ENCODE results near the gene CRELD2. TPM values are rescaled to one million over a fixed set of nuclear protein-coding genes. Genes with fewer than 3 reads are reported as not detected.
A peak's percentile ranks its signal among the peaks of the same experiment; 100 is the strongest.

CRELD2 gene
- total and polyA plus RNA-seq, 2 of the 13 experiments (the other 11 are each of a cell fraction or from before 2014, with no cell fraction given) = 17.2 to 44.7 TPM

- no peak for TF ChIP-seq ZBTB46 (CRISPR knock-in tag; IDR thresholded peaks at IDR 0.05; ENCODE audit: borderline replicate concordance)
- no peak for TF ChIP-seq ISL2 (CRISPR knock-in tag; IDR thresholded peaks at IDR 0.05)
- TF ChIP-seq, protein P1, sequence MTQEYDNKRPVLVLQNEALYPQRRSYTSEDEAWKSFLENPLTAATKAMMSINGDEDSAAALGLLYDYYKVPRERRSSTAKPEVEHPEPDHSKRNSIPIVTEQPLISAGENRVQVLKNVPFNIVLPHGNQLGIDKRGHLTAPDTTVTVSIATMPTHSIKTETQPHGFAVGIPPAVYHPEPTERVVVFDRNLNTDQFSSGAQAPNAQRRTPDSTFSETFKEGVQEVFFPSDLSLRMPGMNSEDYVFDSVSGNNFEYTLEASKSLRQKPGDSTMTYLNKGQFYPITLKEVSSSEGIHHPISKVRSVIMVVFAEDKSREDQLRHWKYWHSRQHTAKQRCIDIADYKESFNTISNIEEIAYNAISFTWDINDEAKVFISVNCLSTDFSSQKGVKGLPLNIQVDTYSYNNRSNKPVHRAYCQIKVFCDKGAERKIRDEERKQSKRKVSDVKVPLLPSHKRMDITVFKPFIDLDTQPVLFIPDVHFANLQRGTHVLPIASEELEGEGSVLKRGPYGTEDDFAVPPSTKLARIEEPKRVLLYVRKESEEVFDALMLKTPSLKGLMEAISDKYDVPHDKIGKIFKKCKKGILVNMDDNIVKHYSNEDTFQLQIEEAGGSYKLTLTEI (CRISPR knock-in tag; conservative IDR thresholded peaks at IDR 0.05) = no peak
- no peak for TF ChIP-seq HCFC1 (IDR thresholded peaks at IDR 0.05; ENCODE audit: low read depth, low read length)
- no peak for TF ChIP-seq HMGA1 (CRISPR knock-in tag; conservative IDR thresholded peaks at IDR 0.05)
Measured at GRCh38 chr22:49926916-49927315, 8.5 kb downstream of the CRELD2 start (continued).

GRCh38 chr22:49927483-49928184 is 9.2 kb downstream of the CRELD2 start:
- FAIRE-seq = no peak
- BruUV-seq (replicated peaks) = no TSS peak
- H3K9me3 ChIP-seq (ENCODE audit: low read length) = no peaks in the 10 kb centered on the region
- H3K4me1 ChIP-seq (ENCODE audit: insufficient read depth, low read length) = peaks cover 26% of the 10 kb centered on the region
- H3K9ac ChIP-seq (ENCODE audit: insufficient read depth, low read depth, low read length) = no peak overlapping the region
- H3K4me2 ChIP-seq (ENCODE audit: low read depth, low read length) = no peak overlapping the region
- H3K36me3 ChIP-seq (replicated peaks in 1 of 2; ENCODE audit: control insufficient read depth in 1 of 2, insufficient read depth in 2 of 2, low read length in 2 of 2) = no peaks in the 10 kb centered on the region; a peak in 1 of 5 replicates
- ChIA-PET POLR2A (no interaction called here), CTCF (ENCODE audit: low intra/inter-chr PET ratio, low total read pairs) (no interaction called here)
- in situ Hi-C loops (cut with HindIII; ENCODE audit: extremely low pct_ligation_motif_present, low pct_unique_long_range_greater_than_20kb) = no loop called here
- no peak overlapping the region for H2AFZ ChIP-seq (ENCODE audit: low read length)
- H3K79me2 ChIP-seq (ENCODE audit: insufficient read depth, low read length) = no peaks in the 10 kb centered on the region
- 96% methylated on average over 17 of the region's 26 CpGs for WGBS (ENCODE audit: low lambda C conversion rate)
- intact Hi-C loops (cut with micrococcal nuclease; ENCODE audit: unreplicated experiment) = no loop called here
- TF ChIP-seq TCF7L2 (IDR thresholded peaks at IDR 0.05; ENCODE audit: low read depth, low read length) = no peak
- no peak for TF ChIP-seq FOXA1 (IDR thresholded peaks at IDR 0.05)
- TF ChIP-seq FOXA1 (CRISPR knock-in tag; IDR thresholded peaks at IDR 0.05) = no peak
- TF ChIP-seq ZNF639 (CRISPR knock-in tag; conservative IDR thresholded peaks at IDR 0.05) = no peak
- no peak for TF ChIP-seq ZNF20 (CRISPR knock-in tag; IDR thresholded peaks at IDR 0.05)
- peak; percentile 46 for TF ChIP-seq AGO2 (optimal IDR thresholded peaks at IDR 0.05; ENCODE audit: low read depth, low read length)
- H3K4me3 ChIP-seq (replicated peaks in 1 of 3; ENCODE audit: insufficient read depth in 1 of 3, low read depth in 2 of 3, low read length in 3 of 3) = no peak overlapping the region
- no peaks in the 10 kb centered on the region for H4K20me1 ChIP-seq (ENCODE audit: insufficient read depth, low read length)
- no peak overlapping the region for H3K27ac ChIP-seq (ENCODE audit: extremely low read length, insufficient read depth, low read length)
- H3K27me3 ChIP-seq (ENCODE audit: control insufficient read depth in 1 of 2, insufficient read depth in 2 of 2, low read length in 2 of 2) = peaks cover 3 to 10% of the 10 kb centered on the region in 2 experiments; a peak in 4 of 5 replicates
- no peak for DNase-seq (ENCODE audit: low spot score)
- no peak for ATAC-seq

Data from HepG2 (cell line).